Brain microvascular endothelial cell (primary cell): ENCODE results near the gene CALML6.

ENCODE experiments used
- DNase-seq: peaks from one replicate; pipeline ENCODE4 v3.0.0-alpha.2; 2020
- H3K27ac ChIP-seq: fragments of 250-450 bp; sonication (Bioruptor Pico); 2 replicates; pipeline ENCODE4 v1.5.1; 2020; ENCODE audit warnings: mild to moderate bottlenecking, moderate library complexity
- H3K27me3 ChIP-seq: fragments of 250-450 bp; sonication (Bioruptor Pico); replicated peaks from 2 replicates; pipeline ENCODE4 v1.5.1; 2020; ENCODE audit warnings: mild to moderate bottlenecking
- H3K36me3 ChIP-seq: fragments of 250-450 bp; sonication (Bioruptor Pico); replicated peaks from 2 replicates; pipeline ENCODE4 v1.5.1; 2020; ENCODE audit warnings: mild to moderate bottlenecking
- H3K4me3 ChIP-seq: 2 replicates; pipeline ENCODE4 v1.5.1; 2011; ENCODE audit warnings: low read depth, mild to moderate bottlenecking, control low read depth, low read length, moderate library complexity
- CTCF ChIP-seq: IDR thresholded peaks from 2 replicates; pipeline ENCODE4 v1.5.1; 2011; ENCODE audit warnings: low read depth, mild to moderate bottlenecking, moderate library complexity, low read length, control low read depth, inconsistent platforms; ENCODE audit errors: missing control alignments
- in situ Hi-C: cut with HindIII; loops from 2 replicates; pipeline ENCODE4 v1.10.0; 2017; ENCODE audit warnings: low sequenced_read_pairs, low pct_ligation_motif_present

Gene CALML6

DNA sequence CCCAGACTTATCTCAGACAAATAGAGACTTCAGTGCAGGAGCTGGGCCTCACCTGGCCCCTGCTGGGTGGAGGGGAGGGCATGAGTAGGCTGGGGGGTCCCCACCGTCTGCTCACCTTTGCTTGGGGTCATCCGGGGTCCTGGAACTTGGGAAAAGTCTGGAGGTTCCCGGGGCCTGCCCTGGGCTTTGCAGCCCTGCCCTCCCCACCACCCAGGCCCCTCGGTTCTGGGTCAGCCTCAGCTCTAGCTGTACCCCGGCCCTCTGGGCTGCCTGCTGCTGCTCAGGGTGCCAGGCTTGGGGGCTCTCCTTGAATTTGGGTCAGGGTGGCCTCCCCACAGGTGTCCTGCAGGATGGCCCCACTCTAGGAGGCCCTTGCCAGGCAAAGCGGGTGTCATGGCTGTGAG is 6.4 kb downstream of the CALML6 start:
- Histone ChIP-seq H3K27me3 (no peaks in the 10 kb centered on the region), H3K4me3 (no peak overlapping the region), H3K27ac (no peak overlapping the region), H3K36me3 (no peaks in the 10 kb centered on the region)
- DNase-seq = no peak
- in situ Hi-C loops = no loop called here
- no peak for TF ChIP-seq CTCF

DNA sequence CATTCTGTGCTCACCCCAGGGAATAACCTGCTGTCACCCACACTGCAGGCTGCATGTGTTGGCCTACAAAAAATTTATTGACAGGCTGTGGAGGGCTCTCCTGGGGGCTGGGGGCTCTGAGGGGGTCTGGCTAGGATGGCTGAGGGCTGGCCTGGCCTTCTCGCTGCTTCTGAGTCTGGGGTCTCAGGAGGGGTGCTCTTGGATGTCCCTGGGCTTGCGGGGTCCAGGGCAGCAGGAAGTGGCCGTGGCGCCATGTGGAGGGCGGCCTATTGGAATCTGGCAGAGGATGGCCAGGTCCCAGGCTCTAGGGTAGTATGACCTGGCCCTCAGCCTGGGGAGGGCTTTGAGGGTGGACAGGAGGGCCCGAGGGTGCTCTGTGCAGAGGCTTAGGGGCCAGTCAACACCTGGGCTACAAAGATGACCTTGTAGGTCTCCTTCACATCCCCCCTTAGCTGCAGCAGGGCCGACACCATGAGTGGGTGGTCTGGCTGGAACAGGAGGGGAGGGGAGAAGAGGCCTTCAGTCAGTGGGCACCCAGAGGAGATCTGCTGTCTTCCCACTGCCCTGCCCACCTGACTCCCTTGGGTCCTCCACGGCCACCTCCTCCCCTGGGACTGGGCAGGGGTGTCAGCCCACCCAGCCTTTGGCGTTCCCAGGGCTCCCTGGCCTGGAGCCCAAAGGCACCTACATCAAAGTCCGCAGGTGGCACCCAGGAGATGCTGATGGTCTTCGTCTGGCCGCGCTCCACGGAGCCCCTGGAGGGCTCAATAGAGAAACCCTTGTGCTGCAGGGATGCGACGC is 7.0 kb downstream of the CALML6 start:
- in situ Hi-C loops = no loop called here
- Histone ChIP-seq H3K27me3 (no peaks in the 10 kb centered on the region), H3K4me3 (no peak overlapping the region)

DNA sequence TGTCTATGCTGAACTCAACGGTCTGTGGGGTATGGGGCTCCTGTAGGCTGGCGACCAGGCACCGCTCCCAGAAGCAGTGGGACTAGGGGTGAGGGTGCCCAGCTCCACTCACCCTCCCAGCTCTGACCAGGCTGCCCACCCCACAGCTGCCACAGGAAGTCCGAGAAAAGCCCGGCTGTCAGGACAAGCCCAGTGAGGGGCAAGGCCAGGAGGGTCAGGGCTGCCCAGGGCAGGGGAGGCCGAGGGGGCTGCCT is 7.6 kb downstream of the CALML6 start:
- no peaks in the 10 kb centered on the region for H3K27me3 ChIP-seq
- no peak for TF ChIP-seq CTCF
- in situ Hi-C loops = no loop called here

More for the DNA sequence above, 7.0 kb downstream of the CALML6 start:
- no peaks in the 10 kb centered on the region for H3K36me3 ChIP-seq
- DNase-seq = no peak
- H3K27ac ChIP-seq = no peak overlapping the region
- no peak for TF ChIP-seq CTCF

DNA sequence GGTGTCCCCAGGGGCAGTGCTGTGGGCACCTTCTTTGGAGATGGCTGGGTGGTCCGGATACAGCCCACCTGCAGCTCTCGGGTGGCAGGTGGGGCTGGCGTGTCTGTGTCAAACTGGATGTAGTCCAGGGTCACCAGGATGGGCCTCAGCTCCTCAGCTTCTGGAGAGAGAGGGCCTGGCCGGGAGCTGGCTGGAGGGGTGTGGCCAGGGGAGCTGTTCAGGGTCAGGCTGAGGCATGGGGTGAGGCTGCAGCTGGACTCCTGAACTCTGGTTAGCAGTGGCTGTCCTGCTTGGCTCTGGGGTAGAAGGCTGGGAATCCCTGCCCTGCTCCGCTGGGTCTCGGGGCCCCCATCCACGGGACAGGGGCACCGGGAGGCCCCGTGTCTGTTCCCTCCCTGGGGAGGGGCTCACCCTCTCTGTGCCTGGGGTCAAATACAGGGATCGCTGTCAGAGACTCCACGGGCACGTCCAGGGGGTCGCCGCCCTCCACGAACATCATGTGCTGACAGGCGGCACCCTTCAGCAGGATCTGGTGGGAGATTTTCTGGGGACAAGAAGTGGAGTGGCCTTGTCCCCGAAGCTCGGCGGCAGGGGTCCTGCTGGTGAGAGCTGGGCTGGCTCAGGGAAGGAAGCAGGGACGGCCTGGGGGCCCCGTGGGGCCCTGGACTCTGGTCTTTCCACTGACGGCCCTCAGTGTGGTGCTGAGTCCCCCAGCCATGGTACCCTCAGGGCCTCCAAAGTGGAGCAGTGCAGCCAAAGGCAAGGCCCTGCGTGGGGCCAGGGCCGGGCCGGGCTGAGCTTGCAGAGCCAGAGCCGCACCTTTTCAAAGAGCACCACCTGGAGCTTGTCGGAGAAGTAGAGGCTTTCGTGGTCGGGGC is 8.1 kb downstream of the CALML6 start:
- no peak overlapping the region for H3K27ac ChIP-seq
- in situ Hi-C loops = no loop called here
- H3K4me3 ChIP-seq = no peak overlapping the region

More for the DNA sequence above, 7.6 kb downstream of the CALML6 start:
- Histone ChIP-seq H3K27ac (no peak overlapping the region), H3K36me3 (no peaks in the 10 kb centered on the region), H3K4me3 (no peak overlapping the region)
- no peak for DNase-seq

GRCh38 chr1:1924386-1924785 is 9.3 kb downstream of the CALML6 start:
- in situ Hi-C loops = no loop called here
- H3K4me3 ChIP-seq = no peak overlapping the region
- no peak overlapping the region for H3K27ac ChIP-seq
- no peaks in the 10 kb centered on the region for H3K27me3 ChIP-seq
- DNase-seq = no peak
- no peaks in the 10 kb centered on the region for H3K36me3 ChIP-seq
- TF ChIP-seq CTCF = no peak

More for the DNA sequence above, 8.1 kb downstream of the CALML6 start:
- DNase-seq = no peak
- no peaks in the 10 kb centered on the region for H3K36me3 ChIP-seq
- no peak for TF ChIP-seq CTCF
- H3K27me3 ChIP-seq = no peaks in the 10 kb centered on the region

DNA sequence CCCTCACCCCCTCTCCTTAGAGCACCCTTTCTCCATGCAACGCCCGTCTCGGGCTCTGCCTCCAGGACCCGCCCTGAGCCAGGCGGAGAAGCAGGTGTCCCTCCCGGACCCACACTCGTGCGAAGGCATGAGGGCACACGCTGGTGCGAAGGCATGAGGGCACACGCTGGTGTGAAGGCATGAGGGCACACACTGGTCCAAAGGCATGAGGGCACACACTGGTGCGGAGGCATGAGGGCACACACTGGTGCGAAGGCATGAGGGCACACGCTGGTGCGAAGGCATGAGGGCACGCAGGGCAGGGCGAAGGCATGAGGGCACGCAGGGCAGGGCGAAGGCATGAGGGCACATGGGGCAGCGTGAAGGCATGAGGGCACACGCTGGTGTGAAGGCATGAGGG is 9.8 kb downstream of the CALML6 start:
- in situ Hi-C loops = no loop called here
- no peaks in the 10 kb centered on the region for H3K27me3 ChIP-seq
- no peaks in the 10 kb centered on the region for H3K36me3 ChIP-seq
- H3K27ac ChIP-seq = no peak overlapping the region
- H3K4me3 ChIP-seq = no peak overlapping the region
- DNase-seq = no peak
- TF ChIP-seq CTCF = no peak
